SK-N-SH (cell line): ENCODE results near the gene UBXN10. TPM values are rescaled to one million over a fixed set of nuclear protein-coding genes. Genes with fewer than 3 reads are reported as not detected.

Source experiments
- CTCF ChIA-PET: fragments of 300-600, 350-600 bp; formaldehyde crosslinking; extraction: SDS; loops from one replicate; lab custom pipeline; 2021; lab: Yijun Ruan, JAX
- POLR2A ChIA-PET: fragments of 350-600 bp; sonication (Branson Sonifier 250); formaldehyde crosslinking; extraction: SDS; loops from one replicate; lab custom pipeline; 2020; ENCODE audit warnings: antibody characterized with exemption, inconsistent platforms; lab: Yijun Ruan, JAX
- DNase-seq: peaks from one replicate; pipeline ENCODE4 v3.0.0; 2012
- H2AFZ ChIP-seq: fragments of 200-600 bp; sonication (generic); 2 replicates; pipeline ENCODE4 v1.8.1; 2016; ENCODE audit warnings: antibody characterized with exemption, mild to moderate bottlenecking, low read depth
- H3F3A ChIP-seq: fragments of 200-600 bp; sonication (generic); replicated peaks from 2 replicates; pipeline ENCODE3; 2016; ENCODE audit warnings: antibody characterized with exemption, mild to moderate bottlenecking; ENCODE audit not compliant: insufficient read depth
- H3K27ac ChIP-seq, 2 experiments: fragments of 200-500 bp in 1 of 2; fragments of 200-600 bp in 1 of 2; sonication (Bioruptor generic) in 1 of 2; sonication (generic), shearing (Covaris generic) in 1 of 2; 2 replicates each; pipeline versions ENCODE4 v1.5.1 to v1.6.1; 2014 to 2016; ENCODE audit warnings: low read depth in 2 of 2, inconsistent platforms in 1 of 2, low read length in 1 of 2, mild to moderate bottlenecking in 1 of 2, mixed read lengths in 1 of 2
- H3K27me3 ChIP-seq: fragments of 200-600 bp; sonication (generic), shearing (Covaris generic); 2 replicates; pipeline ENCODE4 v1.6.1; 2016; ENCODE audit warnings: mixed run types; ENCODE audit not compliant: insufficient read depth
- H3K36me3 ChIP-seq, 2 experiments: fragments of 200-500 bp in 1 of 2; fragments of 200-600 bp in 1 of 2; sonication (Bioruptor generic) in 1 of 2; sonication (generic) in 1 of 2; replicated peaks in 1 of 2; 2 replicates each; pipeline versions ENCODE3 to v1.5.1; 2014 to 2016; ENCODE audit warnings: low read length in 1 of 2, mild to moderate bottlenecking in 1 of 2; ENCODE audit not compliant: insufficient read depth in 2 of 2, control insufficient read depth in 1 of 2
- H3K4me1 ChIP-seq, 2 experiments: fragments of 200-500 bp in 1 of 2; fragments of 200-600 bp in 1 of 2; sonication (Bioruptor generic) in 1 of 2; sonication (generic), shearing (Covaris generic) in 1 of 2; 2 replicates each; pipeline versions ENCODE4 v1.5.1 to v1.6.1; 2014 to 2016; ENCODE audit warnings: low read depth in 1 of 2, low read length in 1 of 2, mixed run types in 1 of 2; ENCODE audit not compliant: insufficient read depth in 2 of 2, control insufficient read depth in 1 of 2
- H3K4me2 ChIP-seq: fragments of 200-600 bp; sonication (generic), shearing (Covaris generic); 2 replicates; pipeline ENCODE4 v1.6.1; 2017; ENCODE audit warnings: mixed run types
- H3K4me3 ChIP-seq, 2 experiments: fragments of 200-500 bp in 1 of 2; fragments of 200-600 bp in 1 of 2; sonication (Bioruptor generic) in 1 of 2; sonication (generic), shearing (Covaris generic) in 1 of 2; 2 replicates each; pipeline versions ENCODE4 v1.5.1 to v1.8.1; 2014 to 2016; ENCODE audit warnings: low read depth in 2 of 2, inconsistent platforms in 1 of 2, low read length in 1 of 2, mild to moderate bottlenecking in 1 of 2, mixed read lengths in 1 of 2, moderate library complexity in 1 of 2
- H3K79me2 ChIP-seq: fragments of 200-600 bp; sonication (generic); 2 replicates; pipeline ENCODE4 v1.8.1; 2017; ENCODE audit warnings: mild to moderate bottlenecking; ENCODE audit not compliant: insufficient read depth
- H3K9ac ChIP-seq: fragments of 200-600 bp; sonication (generic); 2 replicates; pipeline ENCODE4 v1.6.1; 2017; ENCODE audit warnings: mixed run types
- H3K9me2 ChIP-seq: fragments of 200-600 bp; sonication (generic); 2 replicates; pipeline ENCODE4 v1.6.1; 2017; ENCODE audit warnings: mixed run types
- H3K9me3 ChIP-seq: fragments of 200-600 bp; sonication (generic); 2 replicates; pipeline ENCODE4 v1.6.1; 2017; ENCODE audit warnings: mixed run types, mild to moderate bottlenecking, moderate library complexity
- H4K20me1 ChIP-seq: fragments of 200-600 bp; sonication (generic); 2 replicates; pipeline ENCODE4 v1.6.1; 2017; ENCODE audit warnings: mild to moderate bottlenecking, mixed run types; ENCODE audit not compliant: insufficient read depth
- CTCF ChIP-seq: fragments of 200-600 bp; sonication (generic); IDR thresholded peaks from 2 replicates; pipeline ENCODE4 v1.6.1; 2017; ENCODE audit warnings: antibody characterized with exemption, mild to moderate bottlenecking, moderate library complexity
- EZH2phosphoT487 ChIP-seq: fragments of 200-600 bp; sonication (generic); IDR thresholded peaks from 2 replicates; pipeline ENCODE4 v1.6.1; 2017; ENCODE audit warnings: low read depth, mixed run types, mild to moderate bottlenecking, antibody characterized with exemption, moderate library complexity, borderline replicate concordance
- FOSL2 ChIP-seq: IDR thresholded peaks from 2 replicates; pipeline ENCODE4 v1.4.0; 2012; ENCODE audit warnings: low read depth, mild to moderate bottlenecking, moderate library complexity, borderline replicate concordance
- FOXM1 ChIP-seq: IDR thresholded peaks from 2 replicates; pipeline ENCODE4 v1.4.0; 2012; ENCODE audit warnings: low read depth, mild to moderate bottlenecking
- GATA2 ChIP-seq: sonication (generic); formaldehyde crosslinking; IDR thresholded peaks from 2 replicates; pipeline ENCODE4 v1.5.0; 2020; ENCODE audit warnings: mild to moderate bottlenecking, missing genetic modification reagents
- MEF2A ChIP-seq: IDR thresholded peaks from 2 replicates; pipeline ENCODE4 v1.4.0; 2012; ENCODE audit warnings: low read depth, borderline replicate concordance
- NFIC ChIP-seq: IDR thresholded peaks from 2 replicates; pipeline ENCODE4 v1.4.0; 2012; ENCODE audit warnings: borderline replicate concordance
- RCOR1 ChIP-seq: fragments of 150-350 bp; IDR thresholded peaks from 2 replicates; pipeline ENCODE4 v1.6.1; 2017; ENCODE audit warnings: antibody characterized with exemption, low read length
- SIN3A ChIP-seq: IDR thresholded peaks from 2 replicates; pipeline ENCODE4 v1.6.1; 2012; ENCODE audit warnings: low read depth, mild to moderate bottlenecking, low read length, moderate library complexity, borderline replicate concordance
- TAF1 ChIP-seq: IDR thresholded peaks from 2 replicates; pipeline ENCODE4 v1.6.1; 2012; ENCODE audit warnings: low read depth, mild to moderate bottlenecking, low read length, moderate library complexity, borderline replicate concordance
- ZBTB33 ChIP-seq: IDR thresholded peaks from 2 replicates; pipeline ENCODE4 v1.4.0; 2012; ENCODE audit warnings: low read depth, borderline replicate concordance
- WGBS: methylation state at CpG from one replicate; pipeline ENCODE4 v1.1.6; 2017; ENCODE audit warnings: low lambda C conversion rate; 5-methylcytosine and 5-hydroxymethylcytosine counted together
- polyA plus RNA-seq, 3 experiments: library from polyadenylated mRNA; depleted of rRNA; stranded (reverse); fragments of >200 nt; gene quantifications; 2 replicates each; pipeline ENCODE4 v1.2.3, GENCODE V29; 2012
- TF ChIP-seq, protein P1 (sequence below): IDR thresholded peaks from 2 replicates; pipeline ENCODE4 v1.4.0; 2012; ENCODE audit warnings: low read depth
- TF ChIP-seq, protein P2 (sequence below): IDR thresholded peaks from 2 replicates; pipeline ENCODE4; 2012

UBXN10 gene
- polyA plus RNA-seq, 1 of the 3 experiments (the other 2 are of a cell fraction), result not detected

GRCh38 chr1:20187103-20187812 is 1.4 kb downstream of the UBXN10 start:
- Histone ChIP-seq H3K27me3 (no peaks in the 10 kb centered on the region; the same call in 1 of the 2 replicates), H3K79me2 (no peaks in the 10 kb centered on the region), H3K4me2 (no peak overlapping the region), H3K27ac (no peak overlapping the region), H4K20me1 (no peaks in the 10 kb centered on the region), H3K9me2 (no peaks in the 10 kb centered on the region), H3F3A (no peaks in the 10 kb centered on the region), H2AFZ (no peak overlapping the region), H3K9me3 (no peaks in the 10 kb centered on the region), H3K4me1 (peaks cover 0 to 3% of the 10 kb centered on the region in 2 experiments; a peak in 1 of 4 replicates), H3K4me3 (no peak overlapping the region), H3K36me3 (no peaks in the 10 kb centered on the region), H3K9ac (no peak overlapping the region)
- no peak for TF ChIP-seq RCOR1
- no peak for TF ChIP-seq FOXM1
- TF ChIP-seq MEF2A, result no peak
- TF ChIP-seq EZH2phosphoT487, result no peak
- no peak for TF ChIP-seq FOSL2
- no peak for TF ChIP-seq CTCF
- no peak for TF ChIP-seq SIN3A
- no peak for TF ChIP-seq ZBTB33
- TF ChIP-seq, protein P1, sequence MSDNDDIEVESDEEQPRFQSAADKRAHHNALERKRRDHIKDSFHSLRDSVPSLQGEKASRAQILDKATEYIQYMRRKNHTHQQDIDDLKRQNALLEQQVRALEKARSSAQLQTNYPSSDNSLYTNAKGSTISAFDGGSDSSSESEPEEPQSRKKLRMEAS, result no peak
- TF ChIP-seq GATA2 (CRISPR knock-in tag), result no peak
- TF ChIP-seq, protein P2, sequence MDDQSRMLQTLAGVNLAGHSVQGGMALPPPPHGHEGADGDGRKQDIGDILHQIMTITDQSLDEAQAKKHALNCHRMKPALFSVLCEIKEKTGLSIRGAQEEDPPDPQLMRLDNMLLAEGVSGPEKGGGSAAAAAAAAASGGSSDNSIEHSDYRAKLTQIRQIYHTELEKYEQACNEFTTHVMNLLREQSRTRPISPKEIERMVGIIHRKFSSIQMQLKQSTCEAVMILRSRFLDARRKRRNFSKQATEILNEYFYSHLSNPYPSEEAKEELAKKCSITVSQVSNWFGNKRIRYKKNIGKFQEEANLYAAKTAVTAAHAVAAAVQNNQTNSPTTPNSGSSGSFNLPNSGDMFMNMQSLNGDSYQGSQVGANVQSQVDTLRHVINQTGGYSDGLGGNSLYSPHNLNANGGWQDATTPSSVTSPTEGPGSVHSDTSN, result no peak
- no peak for TF ChIP-seq TAF1
- no peak for TF ChIP-seq NFIC
- DNase-seq, result no peak
- POLR2A ChIA-PET, result no interaction called here
- 40% methylated on average over 7 of the region's 7 CpGs for WGBS
- CTCF ChIA-PET, result interaction anchor here (0.7 to 1.1 kb wide), 3 partner anchors 9 to 174 kb away, joined by 3 read pairs; no protein-coding TSS in a partner anchor
